Uterus (tissue), 4 donors: ENCODE results near the gene ARHGEF7. TPM values are rescaled to one million over a fixed set of nuclear protein-coding genes. Genes with fewer than 3 reads are reported as not detected.

ENCODE experiments used
- DNase-seq, 2 donors: peaks; one replicate each; pipeline ENCODE4 v3.0.0-alpha.2; 2019 to 2020
- H3K27ac ChIP-seq, 2 donors: fragments of 200-600 bp; sonication (generic); 1 replicate in 1 of 2; 2 replicates in 1 of 2; pipeline ENCODE4 v1.5.1; 2016 to 2018
- H3K27me3 ChIP-seq, 2 donors: fragments of 200-600 bp; sonication (generic); one replicate each; pipeline ENCODE4 v1.5.1; 2018 to 2019; ENCODE audit warnings: control low read depth in 1 of 2
- H3K36me3 ChIP-seq, 2 donors: fragments of 200-600 bp; sonication (generic); one replicate each; pipeline ENCODE4 v1.5.1; 2019; ENCODE audit warnings: control low read depth in 1 of 2
- H3K4me1 ChIP-seq, 2 donors: fragments of 200-600 bp; sonication (generic); one replicate each; pipeline ENCODE4 v1.5.1; 2018 to 2019; ENCODE audit warnings: control low read depth in 1 of 2
- H3K4me3 ChIP-seq, 2 donors: fragments of 200-600 bp; sonication (generic); 1 replicate in 1 of 2; 2 replicates in 1 of 2; pipeline ENCODE4 v1.5.1; 2018 to 2019; ENCODE audit warnings: mild to moderate bottlenecking in 1 of 2
- H3K9me3 ChIP-seq, 2 donors: fragments of 200-600 bp; sonication (generic); one replicate each; pipeline ENCODE4 v1.5.1; 2019; ENCODE audit warnings: control low read depth in 1 of 2
- POLR2A ChIP-seq, 2 donors: fragments of 450-650 bp; IDR thresholded peaks; one replicate each; pipeline ENCODE4 v1.6.1; 2016; ENCODE audit warnings: antibody characterized with exemption in 2 of 2, mild to moderate bottlenecking in 1 of 2, moderate library complexity in 1 of 2
- intact Hi-C: fragments of 100-400 bp; cut with DNase I; formaldehyde crosslinking; loops from one replicate; pipeline ENCODE4 v1.15.1; 2023; ENCODE audit warnings: low total_unique reads
- total RNA-seq, 4 donors: library from RNA; depleted of rRNA in 3 of 4; stranded (reverse); fragments of >200 nt in 3 of 4; gene quantifications; one replicate each; pipeline versions ENCODE4 v1.1.0 to v1.2.4, GENCODE V29; 2014 to 2023
- TF ChIP-seq, protein P1 (sequence below), 4 experiments: fragments of 200-600 bp in 2 of 4; fragments of 450-650 bp in 2 of 4; sonication (generic) in 2 of 4; IDR thresholded peaks; one replicate each; pipeline ENCODE4 v1.5.1; 2016 to 2019; ENCODE audit warnings: antibody characterized with exemption in 4 of 4, mild to moderate bottlenecking in 2 of 4, moderate library complexity in 1 of 4
- donor health status: DM: yes; HTN: yes; CAD: no.

The ARHGEF7 gene
- total RNA-seq, 4 donors from 2014 or later: 42.6 to 152 (median 127) TPM

DNA sequence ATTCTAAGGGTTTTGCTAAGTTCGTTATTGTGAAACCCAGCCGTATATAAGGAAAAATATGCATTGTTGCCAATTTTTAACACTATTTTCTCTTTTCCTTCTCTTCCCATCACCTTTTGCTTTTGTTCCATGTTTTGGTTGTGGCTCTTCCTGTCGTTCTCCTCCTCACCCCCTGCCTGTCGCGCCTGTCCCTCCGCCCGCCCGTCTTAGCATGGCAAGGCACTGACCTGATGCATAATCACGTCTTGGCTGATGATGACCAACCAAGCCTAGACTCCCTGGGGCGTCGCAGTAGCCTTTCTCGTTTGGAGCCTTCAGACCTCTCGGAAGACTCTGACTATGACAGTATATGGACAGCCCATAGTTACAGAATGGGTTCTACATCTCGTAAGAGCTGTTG, 176.8 kb downstream of the ARHGEF7 start:
- no peaks in the 10 kb centered on the region for H3K4me1 ChIP-seq
- intact Hi-C loops: no loop called here
- TF ChIP-seq POLR2A (IDR thresholded peaks at IDR 0.05): no peak
- TF ChIP-seq, protein P1, sequence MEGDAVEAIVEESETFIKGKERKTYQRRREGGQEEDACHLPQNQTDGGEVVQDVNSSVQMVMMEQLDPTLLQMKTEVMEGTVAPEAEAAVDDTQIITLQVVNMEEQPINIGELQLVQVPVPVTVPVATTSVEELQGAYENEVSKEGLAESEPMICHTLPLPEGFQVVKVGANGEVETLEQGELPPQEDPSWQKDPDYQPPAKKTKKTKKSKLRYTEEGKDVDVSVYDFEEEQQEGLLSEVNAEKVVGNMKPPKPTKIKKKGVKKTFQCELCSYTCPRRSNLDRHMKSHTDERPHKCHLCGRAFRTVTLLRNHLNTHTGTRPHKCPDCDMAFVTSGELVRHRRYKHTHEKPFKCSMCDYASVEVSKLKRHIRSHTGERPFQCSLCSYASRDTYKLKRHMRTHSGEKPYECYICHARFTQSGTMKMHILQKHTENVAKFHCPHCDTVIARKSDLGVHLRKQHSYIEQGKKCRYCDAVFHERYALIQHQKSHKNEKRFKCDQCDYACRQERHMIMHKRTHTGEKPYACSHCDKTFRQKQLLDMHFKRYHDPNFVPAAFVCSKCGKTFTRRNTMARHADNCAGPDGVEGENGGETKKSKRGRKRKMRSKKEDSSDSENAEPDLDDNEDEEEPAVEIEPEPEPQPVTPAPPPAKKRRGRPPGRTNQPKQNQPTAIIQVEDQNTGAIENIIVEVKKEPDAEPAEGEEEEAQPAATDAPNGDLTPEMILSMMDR (IDR thresholded peaks at IDR 0.05): no peak
- no peak overlapping the region for H3K27ac ChIP-seq
- H3K9me3 ChIP-seq: no peaks in the 10 kb centered on the region
- H3K36me3 ChIP-seq: no peaks in the 10 kb centered on the region
- DNase-seq: no peak
- H3K27me3 ChIP-seq: no peaks in the 10 kb centered on the region
- no peak overlapping the region for H3K4me3 ChIP-seq

DNA sequence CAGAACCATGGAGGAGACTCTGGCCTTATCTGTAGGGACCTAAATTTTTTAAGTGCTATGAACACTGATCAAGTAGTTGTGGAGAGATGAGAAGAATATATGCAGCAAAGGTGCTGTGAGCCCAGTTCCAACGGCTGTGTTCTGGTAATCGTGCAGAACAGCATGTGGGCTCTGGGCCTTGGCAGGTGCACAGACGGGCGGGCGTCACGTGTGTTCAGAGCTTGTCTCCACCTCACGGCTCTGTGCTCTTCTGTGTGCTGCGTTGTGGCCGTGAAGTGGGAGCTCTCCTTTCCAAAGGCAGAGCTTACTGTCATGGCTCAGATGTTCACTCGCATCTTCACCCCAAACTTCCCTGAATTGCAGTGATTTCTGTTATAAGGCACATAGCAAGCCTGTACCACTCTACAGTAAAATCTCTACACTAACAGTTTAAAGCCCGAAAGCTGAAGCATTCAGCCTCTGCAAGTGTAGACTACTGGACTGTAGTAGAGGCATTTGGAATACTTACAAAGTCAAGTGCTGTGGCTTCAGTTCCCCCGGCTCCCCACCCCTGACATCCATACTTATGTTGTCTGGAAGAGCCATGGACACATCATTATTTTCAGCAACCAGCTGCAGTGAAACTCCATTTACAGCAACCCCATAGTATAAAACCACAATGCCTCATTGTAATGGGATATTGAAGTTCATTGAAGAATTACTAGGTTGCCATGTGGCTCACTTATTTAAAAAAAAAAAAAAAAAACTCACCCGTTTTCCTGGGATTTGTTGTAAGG, 177.8 kb downstream of the ARHGEF7 start:
- TF ChIP-seq POLR2A (IDR thresholded peaks at IDR 0.05): no peak
- TF ChIP-seq, protein P1 (IDR thresholded peaks at IDR 0.05): no peak
- no peak for DNase-seq
- Histone ChIP-seq H3K36me3 (no peaks in the 10 kb centered on the region), H3K9me3 (no peaks in the 10 kb centered on the region), H3K27me3 (no peaks in the 10 kb centered on the region), H3K27ac (no peak overlapping the region), H3K4me3 (no peak overlapping the region), H3K4me1 (no peaks in the 10 kb centered on the region)
- intact Hi-C loops: no loop called here

DNA sequence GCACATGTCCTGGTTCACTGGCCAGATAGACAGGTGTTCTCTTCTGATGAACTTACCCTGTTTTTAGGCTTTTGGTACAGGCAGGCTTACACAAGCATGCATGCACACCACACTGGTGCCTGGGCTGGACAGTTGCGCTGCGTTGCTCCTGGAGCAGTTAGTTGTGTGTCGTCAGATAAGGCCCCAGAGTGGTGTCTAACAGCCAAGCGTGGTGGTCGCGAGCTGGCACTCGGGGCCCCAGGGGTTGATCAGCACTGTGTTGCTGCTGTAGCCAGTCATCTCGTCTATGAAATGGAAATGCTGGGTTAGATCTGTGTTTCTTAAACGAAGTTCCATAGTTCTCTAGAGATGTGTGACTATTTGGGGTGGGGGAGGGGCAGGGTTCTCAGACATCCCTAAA, 180.8 kb downstream of the ARHGEF7 start:
- Histone ChIP-seq H3K36me3 (no peaks in the 10 kb centered on the region), H3K9me3 (no peaks in the 10 kb centered on the region), H3K4me1 (no peaks in the 10 kb centered on the region), H3K27ac (no peak overlapping the region), H3K27me3 (no peaks in the 10 kb centered on the region), H3K4me3 (no peak overlapping the region)
- no peak for DNase-seq
- intact Hi-C loops: no loop called here
- no peak for TF ChIP-seq POLR2A (IDR thresholded peaks at IDR 0.05)
- TF ChIP-seq, protein P1 (IDR thresholded peaks at IDR 0.05): no peak

DNA sequence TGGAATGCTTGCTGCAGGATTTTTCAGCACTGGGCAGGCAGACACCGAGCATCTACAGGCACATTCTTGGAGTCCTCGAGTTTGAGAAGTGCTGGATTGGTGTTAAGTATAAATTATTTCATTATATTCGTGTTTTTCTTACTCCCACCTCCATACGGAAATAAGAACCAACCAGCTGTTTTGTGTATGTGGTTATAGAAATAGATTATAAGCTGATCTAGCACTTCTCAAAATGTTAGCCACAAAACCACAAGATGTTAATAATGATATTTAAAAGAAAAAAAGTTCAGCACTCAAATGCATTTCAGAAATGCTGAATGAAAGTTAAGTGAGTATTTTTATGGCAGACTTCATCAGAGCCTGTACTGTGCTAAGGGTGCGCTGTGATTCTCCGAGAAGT, 181.3 kb downstream of the ARHGEF7 start:
- H3K27me3 ChIP-seq: no peaks in the 10 kb centered on the region
- intact Hi-C loops: no loop called here
- H3K4me3 ChIP-seq: no peak overlapping the region
- DNase-seq: no peak
- no peak for TF ChIP-seq POLR2A (IDR thresholded peaks at IDR 0.05)
- TF ChIP-seq, protein P1 (IDR thresholded peaks at IDR 0.05): no peak
- no peaks in the 10 kb centered on the region for H3K4me1 ChIP-seq
- no peaks in the 10 kb centered on the region for H3K36me3 ChIP-seq
- no peaks in the 10 kb centered on the region for H3K9me3 ChIP-seq
- H3K27ac ChIP-seq: no peak overlapping the region

- intact Hi-C loops: no loop called here
- no peaks in the 10 kb centered on the region for H3K27me3 ChIP-seq
- H3K9me3 ChIP-seq: no peaks in the 10 kb centered on the region
- H3K36me3 ChIP-seq: no peaks in the 10 kb centered on the region
- no peak overlapping the region for H3K4me3 ChIP-seq
- DNase-seq: no peak
- H3K4me1 ChIP-seq: no peaks in the 10 kb centered on the region
- no peak overlapping the region for H3K27ac ChIP-seq
- TF ChIP-seq, protein P1 (IDR thresholded peaks at IDR 0.05): no peak
- no peak for TF ChIP-seq POLR2A (IDR thresholded peaks at IDR 0.05)
Measured at GRCh38 chr13:111298214-111298975, 183.3 kb downstream of the ARHGEF7 start.
